Parathyroid adenoma (tissue), 2 donors: ENCODE data around the gene RNF43.

Experiments used
- H2AFZ ChIP-seq: fragments of 300-600 bp; sonication (generic); one replicate; pipeline ENCODE4 v1.7.0; 2017; ENCODE audit warnings: antibody characterized with exemption, mild to moderate bottlenecking
- H3K27ac ChIP-seq: fragments of 300-600 bp; sonication (generic); one replicate; pipeline ENCODE4 v1.7.0; 2017
- H3K27me3 ChIP-seq: fragments of 300-600 bp; sonication (generic); one replicate; pipeline ENCODE4 v1.7.0; 2017; ENCODE audit warnings: low read length; ENCODE audit not compliant: control insufficient read depth, insufficient read depth
- H3K36me3 ChIP-seq: fragments of 300-600 bp; sonication (generic); one replicate; pipeline ENCODE4 v1.7.0; 2017; ENCODE audit warnings: low read length; ENCODE audit not compliant: control insufficient read depth, insufficient read depth
- H3K4me1 ChIP-seq: fragments of 300-600 bp; sonication (generic); one replicate; pipeline ENCODE4 v1.7.0; 2017; ENCODE audit warnings: control low read depth
- H3K4me2 ChIP-seq: fragments of 300-600 bp; sonication (generic); one replicate; pipeline ENCODE4 v1.7.0; 2017; ENCODE audit warnings: low read length
- H3K4me3 ChIP-seq: fragments of 300-600 bp; sonication (generic); one replicate; pipeline ENCODE4 v1.7.0; 2017; ENCODE audit warnings: low read depth, low read length
- H3K79me2 ChIP-seq: fragments of 300-600 bp; sonication (generic); one replicate; pipeline ENCODE4 v1.7.0; 2017; ENCODE audit warnings: control low read depth
- H3K9ac ChIP-seq: fragments of 300-600 bp; sonication (generic); one replicate; pipeline ENCODE4 v1.7.0; 2017; ENCODE audit warnings: mild to moderate bottlenecking
- H3K9me3 ChIP-seq: fragments of 300-600 bp; sonication (generic); one replicate; pipeline ENCODE4 v1.7.0; 2017; ENCODE audit warnings: low read length; ENCODE audit not compliant: control insufficient read depth
- CTCF ChIP-seq: fragments of 300-600 bp; sonication (generic); IDR thresholded peaks from one replicate; pipeline ENCODE4 v1.7.0; 2017; ENCODE audit warnings: antibody characterized with exemption, mild to moderate bottlenecking
- donor health status: primary hyperparathyroidism.

Gene RNF43

GRCh38 chr17:58370716-58371115 lies 46.6 kb downstream of the RNF43 start:
- Histone ChIP-seq H3K4me1 (peaks cover 6% of the 10 kb centered on the region), H3K79me2 (peaks cover 32% of the 10 kb centered on the region), H2AFZ (no peak overlapping the region), H3K27me3 (no peaks in the 10 kb centered on the region), H3K9me3 (no peaks in the 10 kb centered on the region), H3K27ac (no peak overlapping the region), H3K9ac (no peak overlapping the region), H3K4me3 (no peak overlapping the region), H3K4me2 (no peak overlapping the region), H3K36me3 (no peaks in the 10 kb centered on the region)
- no peak for TF ChIP-seq CTCF

- Histone ChIP-seq H3K4me1 (peaks cover 3% of the 10 kb centered on the region), H3K9me3 (no peaks in the 10 kb centered on the region), H3K4me2 (no peak overlapping the region), H2AFZ (no peak overlapping the region), H3K4me3 (no peak overlapping the region), H3K9ac (no peak overlapping the region), H3K27me3 (no peaks in the 10 kb centered on the region), H3K79me2 (peaks cover 32% of the 10 kb centered on the region), H3K36me3 (no peaks in the 10 kb centered on the region), H3K27ac (no peak overlapping the region)
- TF ChIP-seq CTCF = no peak
Observed at GRCh38 chr17:58370309-58370708, 47.0 kb downstream of the RNF43 start.

GRCh38 chr17:58369214-58370031 lies 47.9 kb downstream of the RNF43 start:
- Histone ChIP-seq H2AFZ (no peak overlapping the region), H3K4me1 (peaks cover 4% of the 10 kb centered on the region), H3K4me3 (no peak overlapping the region), H3K36me3 (no peaks in the 10 kb centered on the region), H3K27ac (no peak overlapping the region), H3K9ac (no peak overlapping the region), H3K9me3 (no peaks in the 10 kb centered on the region), H3K4me2 (no peak overlapping the region), H3K27me3 (no peaks in the 10 kb centered on the region), H3K79me2 (peaks cover 34% of the 10 kb centered on the region)
- TF ChIP-seq CTCF = no peak

- Histone ChIP-seq H3K4me2 (no peak overlapping the region), H2AFZ (no peak overlapping the region), H3K9ac (no peak overlapping the region), H3K79me2 (peaks cover 36% of the 10 kb centered on the region), H3K4me3 (no peak overlapping the region), H3K27ac (no peak overlapping the region), H3K4me1 (peaks cover 8% of the 10 kb centered on the region), H3K36me3 (no peaks in the 10 kb centered on the region), H3K27me3 (no peaks in the 10 kb centered on the region), H3K9me3 (no peaks in the 10 kb centered on the region)
- no peak for TF ChIP-seq CTCF
Observed at GRCh38 chr17:58368860-58369213, 48.5 kb downstream of the RNF43 start.
